EH (cell line): ENCODE data around the gene IFRD1.

Experiments
- DNase-seq: peaks from one replicate; pipeline ENCODE4 v3.0.0-alpha.2; 2015; ENCODE audit warnings: low read depth

Gene IFRD1

DNA sequence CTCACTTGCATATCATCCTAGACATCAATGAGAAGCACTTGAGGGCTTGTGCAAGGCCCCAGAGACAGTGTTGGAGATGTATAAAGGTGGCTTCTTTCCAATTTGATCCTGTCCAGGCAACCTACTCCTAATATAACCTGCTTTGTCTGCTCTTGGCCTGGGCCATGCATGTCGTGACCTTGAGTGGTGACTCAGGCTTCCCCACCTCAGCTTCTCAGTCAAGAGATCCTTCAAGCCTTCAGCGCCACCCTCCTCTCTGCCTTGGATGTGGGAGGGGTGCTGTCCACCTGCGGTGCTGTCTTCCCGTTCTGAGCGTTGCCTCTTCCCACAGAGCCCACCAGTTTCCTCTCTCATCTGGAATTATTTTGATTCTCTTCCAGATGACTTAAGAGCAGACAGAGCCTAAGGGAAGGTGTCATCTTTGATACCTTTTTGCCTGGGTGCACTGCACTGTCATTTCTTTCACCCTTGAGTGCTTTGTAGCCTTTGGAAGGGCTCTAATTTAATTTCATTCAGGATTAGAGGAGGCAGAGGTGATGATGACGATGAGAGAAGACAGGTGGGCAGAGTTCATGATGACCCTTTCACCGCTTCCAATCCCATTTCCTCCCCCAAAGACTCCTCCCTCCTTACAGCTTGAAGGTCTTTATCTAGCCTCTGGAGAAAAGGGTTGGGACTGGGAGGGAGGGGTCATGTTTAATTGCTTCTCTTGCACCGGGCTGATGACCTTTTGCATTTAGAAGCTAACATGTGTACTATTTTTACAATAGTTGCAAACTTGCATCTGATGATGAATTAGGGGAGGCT, 37.4 kb downstream of the IFRD1 start:
- no peak for DNase-seq

DNA sequence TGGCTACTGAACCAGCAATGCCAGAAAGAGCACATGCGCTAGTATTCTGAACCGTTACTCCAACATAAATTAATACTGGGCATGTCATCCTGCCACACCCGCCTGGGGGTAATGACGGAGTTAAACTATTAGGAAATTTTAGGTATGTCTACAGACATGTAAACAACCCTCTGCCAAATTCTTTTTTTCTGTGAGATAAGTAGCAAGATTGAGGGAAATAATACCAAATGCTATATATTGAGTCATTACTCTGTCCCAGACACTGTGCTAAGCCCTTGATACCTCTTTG, 37.9 kb downstream of the IFRD1 start:
- DNase-seq: no peak

DNA sequence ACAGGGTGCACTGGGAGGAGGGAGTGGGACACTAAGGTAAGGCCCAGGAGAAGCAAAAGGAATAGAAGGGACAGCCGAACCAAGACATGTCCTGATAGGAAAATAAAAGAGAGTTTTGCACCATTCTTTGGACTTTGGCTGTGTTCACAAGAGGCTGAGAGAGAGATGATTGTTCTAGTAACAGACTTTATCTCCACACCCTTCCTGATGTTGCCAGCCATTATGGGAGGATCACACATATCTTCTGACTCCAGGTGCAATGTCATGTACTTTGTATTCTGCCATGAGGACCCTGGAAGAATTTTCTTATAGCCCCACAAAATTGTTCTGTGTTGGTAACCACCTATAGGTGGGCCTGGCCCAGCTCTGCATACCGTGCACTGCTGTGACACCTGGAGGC, 41.9 kb downstream of the IFRD1 start:
- no peak for DNase-seq

DNA sequence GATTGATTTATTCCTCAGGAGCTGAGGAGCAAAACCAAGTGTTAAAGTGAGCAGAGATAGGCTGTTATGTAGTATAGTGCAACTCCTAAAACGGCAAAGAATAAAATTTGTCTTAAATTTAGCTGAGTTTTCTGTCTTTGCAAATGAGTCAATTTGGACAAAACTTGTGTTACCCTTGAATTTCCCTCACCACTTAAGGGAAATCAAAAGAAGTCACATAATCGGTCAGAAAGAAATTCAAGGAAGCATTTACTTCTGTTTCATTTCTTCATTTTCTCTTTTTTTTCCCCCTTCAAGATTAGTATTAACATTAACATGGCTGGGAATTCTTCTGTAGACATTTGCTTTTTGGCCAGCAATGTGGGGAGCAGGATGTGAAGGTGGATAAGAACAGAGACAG, 44.4 kb downstream of the IFRD1 start:
- DNase-seq: no peak

DNA sequence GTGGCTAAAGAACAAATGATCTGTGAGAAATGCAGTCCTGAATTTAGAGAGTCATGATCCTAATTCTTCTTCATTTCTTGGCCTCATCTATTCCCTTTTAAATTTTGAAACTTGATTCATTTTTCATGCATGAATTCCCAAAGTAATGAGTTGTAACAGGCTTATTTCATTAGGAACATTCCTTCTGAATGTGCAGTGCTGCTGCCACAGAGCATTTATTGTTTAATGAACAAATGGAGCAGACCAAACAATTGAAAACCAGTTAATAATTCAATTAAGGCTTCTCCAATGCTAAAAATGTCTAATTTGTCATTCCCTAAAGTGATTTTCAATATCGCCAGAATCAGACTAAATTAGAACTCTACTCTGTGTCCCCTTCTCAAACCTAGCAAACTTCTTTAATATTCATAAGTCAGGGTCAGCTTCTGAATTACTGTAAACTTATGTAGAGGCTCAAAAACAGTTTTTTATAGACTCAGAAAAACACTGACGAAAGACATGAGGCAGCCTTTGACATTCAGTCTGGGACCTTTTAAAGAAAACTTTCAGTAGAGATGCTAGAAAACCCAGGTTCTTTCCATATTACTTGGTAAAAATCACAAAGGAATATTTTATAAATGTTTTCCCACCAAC, 45.0 kb downstream of the IFRD1 start:
- no peak for DNase-seq

DNA sequence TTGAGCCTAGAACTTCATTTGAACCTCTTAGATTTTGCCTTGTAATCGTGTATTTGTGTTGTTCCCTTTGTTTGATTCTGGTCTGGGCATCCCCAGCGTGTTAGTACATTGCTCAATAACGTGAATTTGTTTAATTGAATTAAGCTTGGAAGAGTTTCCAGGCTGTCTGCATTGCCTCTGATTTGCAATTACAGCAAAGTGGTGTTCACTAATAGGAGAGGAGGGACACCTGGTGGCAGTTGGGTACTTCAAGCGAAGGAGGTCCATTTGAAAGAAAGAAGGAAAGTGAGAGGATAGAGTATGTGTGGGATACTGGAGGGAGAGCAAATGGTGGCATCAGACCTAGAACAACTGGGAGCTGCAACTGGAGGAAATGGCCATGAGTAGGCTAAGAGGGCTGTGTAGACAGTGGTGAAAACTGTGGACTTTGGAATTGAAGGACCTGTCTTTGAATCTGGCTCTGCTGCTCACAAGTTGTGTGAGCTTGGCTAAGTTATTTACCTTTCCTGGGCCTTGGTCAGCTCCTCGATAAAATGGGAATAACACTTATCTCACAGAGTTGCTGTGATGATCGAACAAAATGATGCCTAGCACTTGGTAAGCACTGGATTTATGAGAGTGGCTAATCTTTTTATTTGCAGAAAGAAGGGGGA, 45.7 kb downstream of the IFRD1 start:
- peak; percentile 74 for DNase-seq

DNA sequence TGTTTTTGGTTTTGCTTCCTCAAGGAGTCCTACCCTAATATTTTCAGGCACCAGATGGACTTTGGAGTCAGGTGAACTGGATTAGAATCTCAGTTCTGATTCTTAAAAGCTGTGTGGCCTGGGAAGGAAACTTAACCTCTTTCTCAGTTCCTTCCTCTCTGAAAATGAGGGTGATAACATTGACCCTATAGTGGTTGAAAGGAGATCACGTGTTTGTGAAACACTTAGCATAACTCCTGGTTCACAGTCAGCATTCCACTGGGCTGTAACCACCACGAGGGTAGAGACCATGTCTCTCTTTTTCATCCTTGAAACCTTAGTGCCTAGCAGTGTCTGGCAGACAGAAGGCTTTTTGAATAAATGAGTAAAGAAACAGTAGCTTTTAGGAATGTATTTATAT, 47.2 kb downstream of the IFRD1 start:
- DNase-seq: peak; percentile 11

DNA sequence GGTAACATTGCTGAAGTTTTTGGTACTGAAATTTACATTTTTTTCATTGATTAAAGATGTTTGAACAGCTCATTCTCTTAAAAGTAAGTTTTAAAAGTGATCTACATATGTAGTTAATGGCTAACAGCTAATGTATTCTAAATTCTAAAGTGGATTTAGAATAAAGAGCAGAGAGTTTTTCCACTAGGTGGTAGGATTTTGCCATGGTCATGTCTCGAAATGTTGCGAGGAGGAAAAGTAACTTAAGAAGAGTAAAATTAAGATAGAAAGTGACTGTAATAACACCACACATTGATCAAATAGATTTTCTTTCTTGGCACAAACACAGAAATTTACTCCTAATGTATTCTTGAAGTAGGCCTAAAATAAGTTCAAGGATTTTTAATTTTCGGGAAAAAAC, 50.4 kb downstream of the IFRD1 start:
- DNase-seq: no peak

DNA sequence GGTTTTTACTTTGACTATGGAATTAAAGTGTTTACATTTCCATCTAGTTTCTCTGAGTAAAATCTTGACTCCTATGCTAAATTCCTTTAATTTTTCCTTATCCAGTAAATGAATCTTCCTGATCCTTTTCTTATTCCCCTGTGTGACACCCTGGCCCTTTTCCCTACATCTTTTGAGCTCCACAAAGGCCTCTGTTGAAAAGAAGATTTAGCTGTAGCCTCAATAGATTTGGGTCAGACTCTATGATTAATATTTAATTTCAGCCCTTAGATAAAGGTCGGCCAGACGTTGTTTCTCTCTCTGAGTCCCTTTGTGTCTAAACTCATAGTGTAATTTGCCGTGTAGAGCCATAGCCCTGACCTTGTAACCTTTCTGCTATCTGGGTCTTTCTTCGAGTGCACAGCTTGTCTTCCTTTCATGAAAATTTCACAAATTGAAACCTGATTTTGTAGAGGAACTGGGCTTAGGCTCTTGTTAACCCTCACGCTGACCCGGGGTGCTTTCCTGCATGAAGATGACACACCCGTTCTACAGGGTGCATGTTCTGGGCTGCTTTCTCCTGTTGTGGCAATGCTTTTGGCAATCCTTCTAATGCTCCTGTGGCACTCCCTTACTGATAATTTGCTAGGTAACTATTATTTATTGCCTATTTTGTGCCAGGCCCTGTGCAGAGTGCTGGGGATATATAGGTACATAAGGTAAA, 51.7 kb downstream of the IFRD1 start:
- no peak for DNase-seq

- no peak for DNase-seq
Observed at GRCh38 chr7:112502700-112503099, 52.4 kb downstream of the IFRD1 start.

GRCh38 chr7:112503361-112503972, 53.2 kb downstream of the IFRD1 start:
- no peak for DNase-seq

- no peak for DNase-seq
Observed at GRCh38 chr7:112504093-112504695, 53.9 kb downstream of the IFRD1 start.

- DNase-seq: peak; percentile 7
Observed at GRCh38 chr7:112505495-112505894, 55.2 kb downstream of the IFRD1 start.

DNA sequence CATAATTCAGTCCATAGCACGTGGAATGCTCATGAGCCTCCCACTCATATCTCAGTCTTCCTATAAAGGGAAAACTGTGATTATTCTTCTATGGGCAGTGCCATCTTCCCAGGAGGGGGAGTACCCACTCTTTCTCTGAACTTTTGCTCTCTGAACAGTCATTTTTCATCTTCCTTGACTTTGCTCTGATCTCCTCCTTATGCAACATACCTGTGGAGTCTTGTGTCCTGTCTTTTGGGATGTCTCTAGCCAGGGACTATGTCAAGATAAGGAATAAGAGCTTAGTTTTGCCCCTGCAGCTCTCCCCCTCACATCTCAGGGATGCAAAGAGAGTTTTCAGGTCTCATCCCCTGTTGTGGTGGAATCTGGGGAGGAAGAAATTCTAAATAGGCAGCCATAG, 58.1 kb downstream of the IFRD1 start:
- DNase-seq: no peak

- DNase-seq: no peak
Observed at GRCh38 chr7:112509402-112509801, 59.1 kb downstream of the IFRD1 start.

DNA sequence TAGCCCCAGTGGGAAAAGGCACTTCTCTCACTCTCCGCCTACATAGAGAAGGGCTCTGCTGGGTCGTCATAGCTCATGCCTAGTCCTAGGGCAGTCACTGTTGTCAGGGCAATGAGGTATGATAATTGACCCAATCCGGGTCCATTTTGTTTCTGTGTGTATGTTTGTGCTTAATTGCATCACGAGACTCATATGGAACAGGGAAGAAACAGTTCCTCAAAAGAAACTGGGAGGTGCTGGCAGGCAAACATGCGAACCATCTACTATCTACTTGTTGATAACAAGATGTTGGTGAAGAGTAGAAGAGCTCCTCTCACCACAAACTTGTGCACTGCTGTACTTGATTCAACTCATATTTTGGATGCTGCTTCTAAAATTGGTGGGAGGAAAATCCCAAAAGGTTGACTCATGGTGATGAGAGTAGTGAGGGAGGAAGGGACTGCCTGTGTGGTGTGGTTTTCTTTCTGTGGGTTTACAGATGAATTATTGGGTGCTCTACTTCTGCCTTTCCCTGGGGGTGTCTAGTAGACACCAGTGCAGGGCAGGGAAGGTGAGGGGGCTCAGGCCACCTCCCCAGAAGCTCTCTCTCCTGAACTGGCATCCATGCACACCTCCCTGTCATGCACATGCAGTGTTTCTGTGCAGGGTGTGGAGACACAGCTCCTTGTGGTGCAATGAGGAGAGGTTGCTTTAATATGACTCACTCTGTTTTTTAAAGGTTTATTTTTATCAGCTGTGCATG, 59.9 kb downstream of the IFRD1 start:
- DNase-seq: peak; percentile 80

DNA sequence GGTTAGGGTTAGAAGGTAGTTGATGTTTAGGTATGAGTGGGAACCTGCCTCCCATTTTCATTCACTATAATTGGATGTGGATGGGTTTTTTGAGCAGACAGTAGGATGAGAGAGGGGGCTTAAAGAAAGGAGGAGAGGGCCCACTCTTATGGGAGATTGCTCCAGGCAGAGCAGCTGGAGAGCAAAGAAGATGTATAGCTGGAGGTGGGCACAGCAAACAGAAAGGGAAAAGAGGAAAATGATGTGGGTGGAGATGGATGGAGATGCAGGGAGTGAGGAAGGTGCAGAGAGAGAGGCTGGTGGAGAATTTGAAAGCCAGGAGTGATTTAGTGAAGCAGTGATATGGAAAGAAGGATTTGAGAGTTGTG, 60.5 kb downstream of the IFRD1 start:
- DNase-seq: no peak

GRCh38 chr7:112511451-112512202, 61.4 kb downstream of the IFRD1 start:
- DNase-seq: no peak

DNA sequence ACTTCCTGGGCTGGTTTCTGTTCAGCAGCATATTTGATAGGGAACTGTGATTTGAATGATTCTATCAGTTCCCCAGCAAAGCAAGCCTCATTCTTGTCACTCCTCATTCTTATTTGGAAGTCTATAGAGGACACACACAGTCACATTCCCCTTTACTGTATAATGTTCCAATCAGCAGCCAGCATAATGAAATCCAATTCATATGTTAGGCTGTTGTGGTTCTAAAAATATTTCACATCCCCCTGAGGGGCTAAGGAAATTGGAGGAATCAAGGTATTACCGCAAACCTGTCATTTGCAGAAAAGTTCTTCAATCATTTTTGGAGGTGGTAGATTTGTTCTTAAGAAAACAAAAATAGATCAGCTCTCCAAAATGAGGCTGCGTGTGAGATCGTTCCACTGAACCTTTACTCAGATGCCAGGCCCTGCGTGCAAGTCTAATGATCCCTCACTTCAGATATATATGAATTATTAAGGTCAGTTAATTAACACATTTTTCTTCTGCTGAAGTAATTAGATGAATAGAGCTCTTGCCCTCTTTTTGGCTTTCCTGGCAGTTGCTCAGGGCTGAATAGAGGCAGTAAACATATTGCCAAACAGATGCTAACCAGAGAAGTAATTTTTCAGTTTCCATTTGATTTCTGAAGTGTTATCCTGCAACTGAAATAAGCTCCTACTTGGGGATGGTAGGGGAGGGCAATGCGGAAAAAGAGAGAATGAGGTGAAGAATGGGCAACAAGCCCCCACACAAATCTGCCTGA, 62.4 kb downstream of the IFRD1 start:
- no peak for DNase-seq

GRCh38 chr7:112515989-112516388, 65.7 kb downstream of the IFRD1 start:
- DNase-seq: no peak
